GM18870 (cell line): ENCODE measurements around the gene HOMER3.
"Not testable (repeated sequence)": the region's sequence is repeated elsewhere in the genome, so short reads cannot be mapped to it uniquely, and the experiment has no call there.

Source experiments
- ATAC-seq: cut with Tn5 transposase; IDR thresholded peaks from one replicate; pipeline ENCODE4 v1.9.1; 2021; ENCODE audit warnings: moderate library complexity; ENCODE audit not compliant: unreplicated experiment

Gene HOMER3

GRCh38 chr19:18903156-18904037, 37.6 kb downstream of the HOMER3 start:
- ATAC-seq = no peak

DNA sequence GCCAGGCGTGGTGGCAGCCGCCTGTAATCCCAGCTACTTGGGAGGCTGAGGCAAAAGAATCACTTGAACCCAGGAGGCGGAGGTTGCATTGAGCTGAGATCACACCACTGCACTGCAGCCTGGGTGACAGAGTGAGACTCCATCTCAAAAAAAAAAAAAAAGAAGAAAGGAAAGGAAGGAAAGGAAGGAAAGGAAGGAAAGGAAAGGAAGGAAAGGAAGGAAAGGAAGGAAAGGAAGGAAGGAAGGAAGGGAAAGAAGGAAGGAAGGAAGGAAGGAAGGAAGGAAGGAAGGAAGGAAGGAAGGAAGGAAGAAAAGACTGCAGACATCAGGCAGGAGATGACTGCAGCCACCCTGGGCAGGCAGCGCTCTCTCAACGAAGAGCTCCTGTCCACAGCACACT, 38.5 kb downstream of the HOMER3 start:
- ATAC-seq = not testable (repeated sequence)

GRCh38 chr19:18901491-18901890, 39.5 kb downstream of the HOMER3 start:
- ATAC-seq = no peak

- ATAC-seq = no peak
These were observed 40.1 kb downstream of the HOMER3 start for GRCh38 chr19:18900700-18901481.

DNA sequence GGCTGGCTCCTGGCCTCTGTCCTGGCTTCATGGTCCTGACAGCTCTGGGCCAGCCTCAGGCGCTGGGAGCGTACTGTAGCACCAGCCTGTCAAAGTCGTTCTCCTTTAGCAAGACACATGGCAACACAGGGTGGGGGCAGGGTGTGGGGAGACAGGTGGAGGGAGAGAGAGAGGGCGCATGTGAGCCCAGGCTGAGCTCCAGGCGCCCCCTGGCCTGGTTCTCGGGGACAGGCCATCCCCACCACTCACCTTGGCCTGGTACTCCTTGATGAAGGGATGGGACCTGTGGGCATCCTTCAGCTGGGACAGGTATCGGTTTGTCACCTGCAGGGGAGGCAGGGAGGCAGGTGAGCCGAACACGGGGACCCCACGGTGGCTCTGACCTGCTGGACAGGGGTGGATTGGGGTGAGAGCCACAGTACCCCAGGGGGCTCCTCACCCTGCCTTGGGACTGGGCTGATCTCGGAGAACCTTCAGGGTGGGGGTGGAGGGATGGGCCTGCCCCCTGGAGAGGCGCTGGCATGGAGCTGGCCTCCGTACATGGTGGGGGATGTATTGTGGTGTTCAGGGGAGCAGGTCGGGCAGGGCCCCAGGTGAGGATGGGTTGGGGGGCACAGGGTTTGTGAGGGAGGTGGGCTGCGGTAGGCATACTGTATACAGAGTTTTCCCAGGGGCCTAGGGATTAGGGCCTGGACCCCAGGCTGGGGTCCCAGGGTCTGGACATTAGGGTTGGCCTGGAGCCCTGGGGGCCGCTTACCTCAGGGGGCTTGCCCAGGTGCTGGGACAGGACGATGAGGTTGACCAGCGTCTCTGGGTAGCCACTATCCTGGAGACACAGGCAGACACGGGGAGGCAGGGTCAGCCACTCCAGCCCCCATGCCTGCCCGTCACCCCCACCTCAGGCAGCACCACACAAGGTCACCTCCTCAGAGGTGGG, 41.1 kb downstream of the HOMER3 start:
- no peak for ATAC-seq

DNA sequence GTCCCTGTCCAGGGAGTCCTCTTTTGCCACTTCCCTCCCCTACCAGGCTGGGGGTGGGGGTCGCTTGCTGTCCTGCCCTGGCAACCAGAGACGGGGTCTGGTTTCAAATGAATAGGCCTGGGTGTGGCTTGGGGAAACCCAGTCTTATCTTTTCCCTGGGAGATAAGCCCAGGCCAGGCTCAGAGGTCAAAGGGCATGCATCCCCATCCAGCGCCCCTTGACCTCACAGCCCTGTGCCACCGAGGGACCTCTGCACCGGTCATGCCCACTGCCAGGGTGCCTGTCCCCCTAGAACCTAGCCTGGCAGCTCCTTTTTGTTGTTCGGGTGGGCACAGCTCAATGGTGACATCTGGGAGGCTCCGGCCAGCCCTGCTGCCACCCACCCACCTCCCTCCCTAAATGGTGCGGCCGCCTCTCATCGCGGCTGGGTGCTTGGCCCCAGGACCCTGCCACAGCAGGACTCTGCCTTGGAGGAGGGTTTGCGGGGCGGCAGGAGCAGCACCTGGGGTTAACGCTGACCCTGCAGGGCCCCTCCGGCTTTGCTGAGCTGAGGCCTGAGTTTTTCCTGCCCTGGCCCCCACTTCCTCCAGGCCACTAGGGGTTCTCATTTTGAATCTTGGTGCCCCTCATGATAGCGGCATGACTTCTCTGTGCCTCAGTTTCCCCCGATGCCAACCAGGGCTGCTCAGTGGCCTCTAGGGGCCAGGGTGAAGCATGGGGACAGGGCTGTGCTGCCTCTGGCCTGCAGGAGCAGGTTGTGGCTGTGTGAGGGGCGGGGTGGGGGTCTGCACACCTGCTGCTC, 42.2 kb downstream of the HOMER3 start:
- no peak for ATAC-seq

- ATAC-seq = no peak
These were observed 42.9 kb downstream of the HOMER3 start for GRCh38 chr19:18898081-18898606.

DNA sequence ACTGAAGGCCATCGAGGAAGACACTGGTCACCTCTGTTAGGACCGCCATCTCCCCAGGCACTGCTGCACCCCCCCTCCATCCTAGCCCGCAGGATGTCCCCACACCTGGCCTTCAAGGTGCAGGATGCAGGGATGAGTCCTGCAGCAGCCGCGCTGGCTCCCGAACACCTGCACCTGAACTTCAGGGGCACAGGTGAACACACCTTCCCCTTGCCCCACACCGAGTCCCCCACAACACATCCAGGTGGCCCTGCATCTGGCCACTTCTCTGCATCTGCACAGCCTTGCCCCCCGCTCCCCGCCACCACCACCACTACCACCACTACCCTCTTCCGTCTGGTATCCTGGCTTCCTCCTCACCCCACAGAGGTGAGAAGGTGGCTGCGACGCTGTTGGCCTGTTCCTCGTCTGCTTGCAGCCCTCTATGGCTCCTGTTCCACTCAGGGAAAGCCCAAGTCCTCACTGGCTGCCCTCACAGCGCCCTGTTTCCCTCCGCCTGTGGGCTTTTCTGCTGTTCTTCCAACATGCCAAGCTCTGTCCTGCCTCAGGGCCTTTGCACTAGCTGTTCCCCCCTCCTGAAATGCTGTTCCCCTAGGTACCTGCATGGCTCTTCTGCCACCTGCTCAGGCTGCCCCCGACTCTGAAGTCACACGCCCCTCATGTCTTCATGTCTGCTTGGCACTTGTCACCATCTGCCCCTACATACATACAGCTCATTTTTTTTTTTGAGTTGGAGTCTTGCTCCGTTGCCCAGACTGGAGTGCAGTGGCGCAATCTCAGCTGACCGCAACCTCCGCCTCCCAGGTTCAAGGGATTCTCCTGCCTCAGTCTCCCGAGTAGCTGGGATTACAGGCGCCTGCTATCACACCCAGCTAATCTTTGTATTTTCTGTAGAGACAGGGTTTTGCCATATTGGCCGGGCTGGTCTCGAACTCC, 43.7 kb downstream of the HOMER3 start:
- no peak for ATAC-seq

DNA sequence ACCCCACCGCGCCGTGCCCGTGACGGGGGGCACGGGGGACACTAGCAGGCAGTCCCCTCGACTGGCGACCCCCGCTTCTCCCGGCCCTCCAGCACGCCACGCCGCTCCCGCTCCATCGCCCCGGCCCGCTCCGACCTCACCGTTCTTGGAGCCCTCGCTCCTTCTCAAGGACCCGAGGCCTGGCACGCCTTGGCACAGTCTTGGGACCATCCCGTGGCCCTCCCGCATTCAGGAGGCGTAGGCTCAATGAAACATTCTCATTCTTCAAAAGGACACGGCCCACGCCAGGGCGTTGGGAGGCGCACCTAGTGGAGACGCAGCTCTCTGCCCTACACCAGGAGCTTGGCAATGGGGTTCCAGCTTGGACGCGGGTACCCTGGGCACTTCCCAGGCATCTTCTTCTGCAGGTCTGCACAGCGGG, 44.6 kb downstream of the HOMER3 start:
- no peak for ATAC-seq

GRCh38 chr19:18895824-18896341, 45.1 kb downstream of the HOMER3 start, which contains the start of gene CERS1:
CERS1 (minus strand) TSS chr19:18896158; CDS start chr19:18896072, 86 bp downstream.
- no peak for ATAC-seq

DNA sequence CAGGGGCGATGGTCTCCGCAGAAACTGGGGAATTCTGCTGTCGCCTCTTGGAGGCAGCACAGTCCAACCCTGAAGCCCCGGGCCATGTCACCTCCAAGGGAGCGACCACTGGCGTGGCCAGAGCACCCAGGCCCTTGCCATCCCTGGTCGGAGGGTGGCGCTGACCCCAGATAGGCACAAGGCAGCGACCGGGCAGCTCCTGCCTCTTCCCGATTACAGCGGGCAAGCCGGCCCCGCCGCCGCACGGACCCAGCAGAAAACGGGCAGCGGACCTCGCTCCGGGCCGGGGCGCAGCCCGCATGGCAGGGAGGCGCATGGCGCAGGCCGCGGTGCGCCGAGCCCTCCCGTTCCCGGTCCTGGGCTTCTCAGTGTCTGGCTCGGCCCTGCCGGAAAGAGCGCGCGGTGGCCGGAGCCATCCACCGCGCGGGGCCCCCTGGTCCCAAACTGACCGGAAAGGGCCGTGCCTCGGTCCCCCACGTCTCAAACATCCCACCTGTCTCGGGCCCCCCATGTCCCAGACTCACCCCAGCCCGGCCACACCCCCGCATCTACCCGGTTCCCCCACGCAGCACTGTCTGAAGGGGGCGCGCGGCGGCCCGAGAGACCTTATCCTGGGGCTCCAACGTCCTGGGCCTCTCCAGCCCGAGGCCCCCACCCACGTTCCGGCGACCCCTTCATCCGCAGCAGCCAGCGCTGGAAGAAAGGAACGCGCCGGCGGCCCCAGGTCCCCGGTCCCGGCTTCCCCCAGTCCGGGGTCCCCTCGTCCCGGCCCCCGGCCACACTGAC, 45.8 kb downstream of the HOMER3 start:
- no peak for ATAC-seq

- ATAC-seq = no peak
These were observed 46.6 kb downstream of the HOMER3 start for GRCh38 chr19:18894254-18895037.

DNA sequence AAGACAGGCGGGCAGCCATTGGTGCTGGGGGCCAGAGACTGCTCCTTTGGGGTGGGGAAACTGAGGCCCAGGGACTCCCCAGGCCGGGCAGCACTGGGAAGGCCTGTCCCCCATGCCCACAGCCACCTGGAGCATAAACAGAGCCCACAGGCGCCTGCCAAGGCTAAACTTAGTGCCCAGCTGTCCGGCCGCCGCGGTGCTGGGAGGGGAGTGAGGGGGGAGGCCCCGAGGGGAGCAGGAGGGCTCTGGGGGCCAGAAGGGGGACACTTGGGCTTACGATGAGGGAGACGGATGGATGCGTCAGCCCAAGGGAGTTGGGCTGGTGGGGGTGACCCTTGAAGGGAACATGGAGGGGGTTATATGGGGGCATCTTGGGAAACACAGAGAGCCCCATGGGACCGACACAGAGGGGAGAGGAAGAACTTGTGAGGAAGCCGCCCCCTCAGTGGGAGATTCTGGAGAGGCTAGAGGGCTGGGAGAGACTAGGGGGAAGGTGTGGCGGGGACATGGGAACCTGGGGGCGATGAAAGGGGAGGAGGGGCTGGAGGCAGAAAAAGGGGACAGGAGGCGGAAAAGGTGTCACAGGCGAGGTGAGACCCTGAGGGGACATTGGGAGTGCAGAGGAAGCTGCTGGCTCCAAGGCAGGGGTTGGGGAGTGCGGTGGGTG, 47.3 kb downstream of the HOMER3 start:
- ATAC-seq = no peak

DNA sequence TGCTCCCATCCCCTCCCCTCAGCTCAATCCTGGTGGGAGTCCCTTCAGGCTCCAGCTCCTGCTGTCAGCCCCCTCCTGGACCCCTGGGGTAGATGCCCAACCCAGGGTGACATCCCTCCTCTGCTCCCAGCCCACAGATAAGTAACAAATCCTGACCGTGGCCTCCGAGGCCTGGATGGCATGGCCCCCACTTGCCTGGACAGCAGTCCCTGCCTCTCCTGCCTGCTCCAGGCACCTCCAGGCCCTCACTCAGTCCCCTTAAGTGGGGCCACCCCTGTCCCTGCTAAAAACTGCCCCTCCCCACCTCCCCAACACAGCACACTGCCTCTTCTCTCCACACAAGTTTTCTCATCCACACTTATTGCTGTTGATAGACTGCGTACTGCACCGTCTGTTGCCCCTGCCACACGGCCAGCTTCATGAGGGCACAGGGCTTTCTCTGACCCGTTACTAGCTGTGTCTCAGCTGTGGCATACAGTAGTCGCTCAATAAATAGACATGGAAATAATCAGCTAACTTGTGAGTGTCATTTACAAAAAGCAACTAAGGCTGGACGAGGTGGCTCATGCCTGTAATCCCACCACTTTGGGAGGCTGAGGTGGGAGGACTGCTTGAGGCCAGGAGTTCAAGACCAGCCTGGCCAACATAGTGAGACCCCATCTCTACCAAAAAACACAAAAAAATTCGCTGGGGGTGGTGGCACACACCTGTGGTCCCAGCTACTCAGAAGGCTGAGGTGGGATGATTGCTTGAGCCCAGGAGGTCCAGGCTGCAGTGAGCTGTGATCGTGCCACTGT, 50.9 kb downstream of the HOMER3 start:
- ATAC-seq = no peak

DNA sequence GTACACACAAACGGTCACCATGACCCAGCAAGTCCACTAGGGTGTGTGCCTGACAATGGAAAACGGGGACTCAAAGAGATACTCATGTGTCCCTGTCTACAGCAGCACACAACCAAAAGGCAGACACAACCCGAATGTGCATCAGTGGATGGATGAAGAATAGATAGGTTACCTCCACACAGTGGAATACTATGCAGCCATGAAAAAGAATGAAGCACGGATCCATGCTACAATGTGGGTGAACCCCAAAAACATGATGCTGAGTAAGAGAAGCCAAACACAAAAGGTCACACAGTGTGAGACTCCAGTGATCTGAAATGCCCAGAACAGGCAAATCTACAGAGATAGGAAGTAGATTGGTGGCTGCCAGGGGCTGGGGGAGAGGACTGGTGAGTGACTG, 54.0 kb downstream of the HOMER3 start:
- ATAC-seq = no peak
